Activated CD4-positive, alpha-beta T cell treated with anti-CD3 and anti-CD28 coated beads, Interleukin-2, amount 50 U/mL, for 16 hours (primary cell): ENCODE measurements around the gene LIPT1.
"Not testable (repeated sequence)": the region's sequence is repeated elsewhere in the genome, so short reads cannot be mapped to it uniquely, and the experiment has no call there.

ENCODE experiments used
- DNase-seq: peaks from one replicate; pipeline ENCODE4 v3.0.0-alpha.2; 2020

The LIPT1 gene

GRCh38 chr2:99180755-99181623 is 26.2 kb downstream of the LIPT1 start, which contains the start of the genes MITD1 and MRPL30:
MITD1 (minus strand) TSS chr2:99181058; CDS start chr2:99180981, 77 bp downstream.
MRPL30 (plus strand) TSS chr2:99181184; CDS start chr2:99186204, 5,020 bp downstream.
- DNase-seq: peak; percentile 94

- DNase-seq: no peak
Observed at GRCh38 chr2:99181624-99182000, 26.8 kb downstream of the LIPT1 start.

- no peak for DNase-seq
Observed at GRCh38 chr2:99183025-99183424, 28.3 kb downstream of the LIPT1 start.

GRCh38 chr2:99184811-99185210 is 30.0 kb downstream of the LIPT1 start:
- DNase-seq: no peak

GRCh38 chr2:99187011-99187410 is 32.2 kb downstream of the LIPT1 start:
- DNase-seq: no peak

- no peak for DNase-seq
Observed at GRCh38 chr2:99188357-99188756, 33.6 kb downstream of the LIPT1 start.

GRCh38 chr2:99190548-99190947 is 35.8 kb downstream of the LIPT1 start:
- no peak for DNase-seq

- DNase-seq: not testable (repeated sequence)
Observed at GRCh38 chr2:99192364-99192763, 37.6 kb downstream of the LIPT1 start.

- no peak for DNase-seq
Observed at GRCh38 chr2:99198103-99198841, 43.5 kb downstream of the LIPT1 start.

GRCh38 chr2:99200076-99200800 is 45.5 kb downstream of the LIPT1 start:
- DNase-seq: no peak

GRCh38 chr2:99201959-99202678 is 47.4 kb downstream of the LIPT1 start:
- DNase-seq: no peak

- no peak for DNase-seq
Observed at GRCh38 chr2:99205491-99205890, 50.7 kb downstream of the LIPT1 start.
